WTC11 (cell line): Measurements from ENCODE around the gene OR1K1. TPM values are rescaled to one million over a fixed set of nuclear protein-coding genes. Genes with fewer than 3 reads are reported as not detected.

Experiments used
- ATAC-seq: fragments of 200-7000 bp; cut with Tn5 transposase; 2 replicates; pipeline ENCODE4 v1.10.0; 2021; ENCODE audit warnings: mild to moderate bottlenecking, moderate library complexity
- CTCF ChIA-PET: fragments of 300-600 bp; sonication (Branson Sonifier 250); formaldehyde crosslinking; loops from one replicate; lab custom pipeline; 2021; ENCODE audit warnings: antibody characterized with exemption; lab: Charles Lee
- POLR2A ChIA-PET: fragments of 350-600 bp; sonication (Branson Sonifier 250); formaldehyde crosslinking; loops from one replicate; lab custom pipeline; 2021; ENCODE audit warnings: antibody characterized with exemption; lab: Charles Lee
- DNase-seq: peaks from one replicate; pipeline ENCODE4 v3.0.0; 2021; ENCODE audit warnings: low spot score
- H3K27ac Mint-ChIP-seq: 2 replicates; pipeline ENCODE4 v1.8.0; 2021; ENCODE audit warnings: mixed read lengths
- H3K27me3 Mint-ChIP-seq: 2 replicates; pipeline ENCODE4 v1.8.0; 2021; ENCODE audit warnings: low read depth, mild to moderate bottlenecking, moderate library complexity, mixed read lengths
- H3K36me3 Mint-ChIP-seq: 2 replicates; pipeline ENCODE4 v1.8.0; 2021; ENCODE audit warnings: mixed read lengths
- H3K4me1 Mint-ChIP-seq: 2 replicates; pipeline ENCODE4 v1.8.0; 2022; ENCODE audit warnings: mixed read lengths
- H3K4me3 Mint-ChIP-seq: 2 replicates; pipeline ENCODE4 v1.8.0; 2021; ENCODE audit warnings: mild to moderate bottlenecking, moderate library complexity, mixed read lengths
- H3K9me3 Mint-ChIP-seq: 2 replicates; pipeline ENCODE4 v1.8.0; 2021; ENCODE audit warnings: mixed read lengths
- CREB1 ChIP-seq: sonication (generic); formaldehyde crosslinking; IDR thresholded peaks from 2 replicates; pipeline ENCODE4 v1.8.0; 2023; ENCODE audit warnings: mild to moderate bottlenecking, missing genetic modification reagents
- CREM ChIP-seq: sonication (generic); formaldehyde crosslinking; IDR thresholded peaks from 2 replicates; pipeline ENCODE4 v1.8.1; 2022; ENCODE audit warnings: mild to moderate bottlenecking, missing genetic modification reagents, moderate library complexity
- EMX1 ChIP-seq: fragments of 250-450 bp; sonication (Bioruptor Pico); IDR thresholded peaks from 2 replicates; pipeline ENCODE4 v1.8.0; 2021; ENCODE audit warnings: mild to moderate bottlenecking
- ETV6 ChIP-seq: sonication (generic); formaldehyde crosslinking; IDR thresholded peaks from 2 replicates; pipeline ENCODE4 v1.8.1; 2022; ENCODE audit warnings: mild to moderate bottlenecking, missing genetic modification reagents
- FOXJ3 ChIP-seq: sonication (generic); formaldehyde crosslinking; IDR thresholded peaks from 2 replicates; pipeline ENCODE4 v1.9.0; 2021; ENCODE audit warnings: missing genetic modification reagents, mild to moderate bottlenecking, borderline replicate concordance
- HMGA2 ChIP-seq: fragments of 250-450 bp; sonication (Bioruptor Pico); IDR thresholded peaks from 2 replicates; pipeline ENCODE4 v1.4.0; 2021; ENCODE audit warnings: mild to moderate bottlenecking, moderate library complexity
- IRF2 ChIP-seq: sonication (generic); formaldehyde crosslinking; IDR thresholded peaks from 2 replicates; pipeline ENCODE4 v1.8.0; 2022; ENCODE audit warnings: low read depth, missing genetic modification reagents, borderline replicate concordance
- JUN ChIP-seq: sonication (generic); formaldehyde crosslinking; IDR thresholded peaks from 2 replicates; pipeline ENCODE4 v1.8.0; 2023; ENCODE audit warnings: mild to moderate bottlenecking, missing genetic modification reagents
- MXD4 ChIP-seq: fragments of 250-450 bp; sonication (Bioruptor Pico); IDR thresholded peaks from 2 replicates; pipeline ENCODE4 v1.8.0; 2021; ENCODE audit warnings: mild to moderate bottlenecking, moderate library complexity, borderline replicate concordance
- NFATC4 ChIP-seq: fragments of 250-450 bp; sonication (Bioruptor Pico); IDR thresholded peaks from 2 replicates; pipeline ENCODE4 v1.9.0; 2021; ENCODE audit warnings: mild to moderate bottlenecking
- NR3C1 ChIP-seq: sonication (generic); formaldehyde crosslinking; conservative IDR thresholded peaks from 2 replicates; pipeline ENCODE4 v1.8.1; 2023; ENCODE audit warnings: low read depth, mild to moderate bottlenecking, missing genetic modification reagents
- PRRX2 ChIP-seq: fragments of 250-450 bp; sonication (Bioruptor Pico); IDR thresholded peaks from 2 replicates; pipeline ENCODE4 v1.8.0; 2021; ENCODE audit warnings: mild to moderate bottlenecking
- RELA ChIP-seq: sonication (generic); formaldehyde crosslinking; IDR thresholded peaks from 2 replicates; pipeline ENCODE4 v1.8.1; 2022; ENCODE audit warnings: missing genetic modification reagents, mild to moderate bottlenecking, borderline replicate concordance
- SOX15 ChIP-seq: fragments of 250-450 bp; sonication (Bioruptor Pico); IDR thresholded peaks from 2 replicates; pipeline ENCODE4 v1.9.0; 2021; ENCODE audit warnings: mild to moderate bottlenecking
- TCF7 ChIP-seq: sonication (generic); formaldehyde crosslinking; IDR thresholded peaks from 2 replicates; pipeline ENCODE4 v1.8.0; 2022; ENCODE audit warnings: mild to moderate bottlenecking, low read depth, missing genetic modification reagents, moderate library complexity
- TEAD1 ChIP-seq: sonication (generic); formaldehyde crosslinking; IDR thresholded peaks from 2 replicates; pipeline ENCODE4 v1.8.0; 2022; ENCODE audit warnings: mild to moderate bottlenecking, missing genetic modification reagents
- ZNF219 ChIP-seq: sonication (generic); formaldehyde crosslinking; IDR thresholded peaks from 2 replicates; pipeline ENCODE4 v1.8.0; 2023; ENCODE audit warnings: missing genetic modification reagents, mild to moderate bottlenecking, borderline replicate concordance
- ZNF232 ChIP-seq: sonication (generic); formaldehyde crosslinking; IDR thresholded peaks from 2 replicates; pipeline ENCODE4 v1.8.0; 2022; ENCODE audit warnings: mild to moderate bottlenecking, missing genetic modification reagents
- ZNF416 ChIP-seq: fragments of 250-450 bp; sonication (Bioruptor Pico); IDR thresholded peaks from 2 replicates; pipeline ENCODE4 v1.9.0; 2021; ENCODE audit warnings: mild to moderate bottlenecking, inconsistent platforms
- ZNF671 ChIP-seq: fragments of 250-450 bp; sonication (Bioruptor Pico); IDR thresholded peaks from 2 replicates; pipeline ENCODE4 v1.8.0; 2021; ENCODE audit warnings: mild to moderate bottlenecking
- total RNA-seq: library from RNA; stranded (reverse); gene quantifications from 3 replicates; pipeline ENCODE4 v1.2.3, GENCODE V29; 2021
- TF ChIP-seq, protein P1 (sequence below): sonication (generic); formaldehyde crosslinking; IDR thresholded peaks from 2 replicates; pipeline ENCODE4 v1.8.1; 2023; ENCODE audit warnings: mild to moderate bottlenecking, missing genetic modification reagents
- TF ChIP-seq, protein P2 (sequence below): sonication (generic); formaldehyde crosslinking; IDR thresholded peaks from 2 replicates; pipeline ENCODE4 v1.8.0; 2022; ENCODE audit warnings: mild to moderate bottlenecking, missing genetic modification reagents
- TF ChIP-seq, protein P3 (sequence below): sonication (generic); formaldehyde crosslinking; IDR thresholded peaks from 2 replicates; pipeline ENCODE4 v1.8.0; 2022; ENCODE audit warnings: mild to moderate bottlenecking, missing genetic modification reagents
- TF ChIP-seq, protein P4 (sequence below): sonication (generic); formaldehyde crosslinking; IDR thresholded peaks from 2 replicates; pipeline ENCODE4 v1.8.1; 2022; ENCODE audit warnings: low read depth, mild to moderate bottlenecking, moderate library complexity, missing genetic modification reagents, borderline replicate concordance
- TF ChIP-seq, protein P5 (sequence below): fragments of 200-600 bp; IDR thresholded peaks from 2 replicates; pipeline ENCODE4 v1.8.0; 2022; ENCODE audit warnings: antibody characterized with exemption
- TF ChIP-seq, protein P6 (sequence below): sonication (generic); formaldehyde crosslinking; IDR thresholded peaks from 2 replicates; pipeline ENCODE4 v1.8.1; 2022; ENCODE audit warnings: mild to moderate bottlenecking, moderate library complexity, missing genetic modification reagents

The OR1K1 gene
- total RNA-seq, 1 experiment from 2014 or later = not detected

DNA sequence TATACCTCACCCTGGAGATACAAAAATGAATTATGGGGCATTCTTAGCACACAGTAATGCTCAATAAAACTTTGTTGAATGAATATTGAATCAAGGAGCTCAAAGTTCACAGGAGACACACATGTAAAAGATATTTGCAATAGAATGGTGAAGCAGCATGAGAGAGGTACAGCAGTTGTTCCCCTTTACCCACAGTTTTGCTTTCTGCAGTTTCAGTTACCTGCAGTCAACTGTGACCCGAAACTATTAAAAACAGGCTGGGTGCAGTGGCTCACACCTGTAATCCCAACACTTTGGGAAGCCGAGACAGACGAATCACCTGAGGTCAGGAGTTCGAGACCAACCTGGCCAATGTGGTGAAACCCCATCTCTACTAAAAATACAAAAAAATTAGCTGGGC is 13.6 kb upstream of the OR1K1 start:
- no peak for TF ChIP-seq ZNF671 (CRISPR knock-in tag)
- TF ChIP-seq, protein P1, sequence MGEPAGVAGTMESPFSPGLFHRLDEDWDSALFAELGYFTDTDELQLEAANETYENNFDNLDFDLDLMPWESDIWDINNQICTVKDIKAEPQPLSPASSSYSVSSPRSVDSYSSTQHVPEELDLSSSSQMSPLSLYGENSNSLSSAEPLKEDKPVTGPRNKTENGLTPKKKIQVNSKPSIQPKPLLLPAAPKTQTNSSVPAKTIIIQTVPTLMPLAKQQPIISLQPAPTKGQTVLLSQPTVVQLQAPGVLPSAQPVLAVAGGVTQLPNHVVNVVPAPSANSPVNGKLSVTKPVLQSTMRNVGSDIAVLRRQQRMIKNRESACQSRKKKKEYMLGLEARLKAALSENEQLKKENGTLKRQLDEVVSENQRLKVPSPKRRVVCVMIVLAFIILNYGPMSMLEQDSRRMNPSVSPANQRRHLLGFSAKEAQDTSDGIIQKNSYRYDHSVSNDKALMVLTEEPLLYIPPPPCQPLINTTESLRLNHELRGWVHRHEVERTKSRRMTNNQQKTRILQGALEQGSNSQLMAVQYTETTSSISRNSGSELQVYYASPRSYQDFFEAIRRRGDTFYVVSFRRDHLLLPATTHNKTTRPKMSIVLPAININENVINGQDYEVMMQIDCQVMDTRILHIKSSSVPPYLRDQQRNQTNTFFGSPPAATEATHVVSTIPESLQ = no peak
- TF ChIP-seq, protein P2, sequence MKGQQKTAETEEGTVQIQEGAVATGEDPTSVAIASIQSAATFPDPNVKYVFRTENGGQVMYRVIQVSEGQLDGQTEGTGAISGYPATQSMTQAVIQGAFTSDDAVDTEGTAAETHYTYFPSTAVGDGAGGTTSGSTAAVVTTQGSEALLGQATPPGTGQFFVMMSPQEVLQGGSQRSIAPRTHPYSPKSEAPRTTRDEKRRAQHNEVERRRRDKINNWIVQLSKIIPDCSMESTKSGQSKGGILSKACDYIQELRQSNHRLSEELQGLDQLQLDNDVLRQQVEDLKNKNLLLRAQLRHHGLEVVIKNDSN = no peak
- no peak for TF ChIP-seq IRF2 (CRISPR knock-in tag)
- TF ChIP-seq, protein P3, sequence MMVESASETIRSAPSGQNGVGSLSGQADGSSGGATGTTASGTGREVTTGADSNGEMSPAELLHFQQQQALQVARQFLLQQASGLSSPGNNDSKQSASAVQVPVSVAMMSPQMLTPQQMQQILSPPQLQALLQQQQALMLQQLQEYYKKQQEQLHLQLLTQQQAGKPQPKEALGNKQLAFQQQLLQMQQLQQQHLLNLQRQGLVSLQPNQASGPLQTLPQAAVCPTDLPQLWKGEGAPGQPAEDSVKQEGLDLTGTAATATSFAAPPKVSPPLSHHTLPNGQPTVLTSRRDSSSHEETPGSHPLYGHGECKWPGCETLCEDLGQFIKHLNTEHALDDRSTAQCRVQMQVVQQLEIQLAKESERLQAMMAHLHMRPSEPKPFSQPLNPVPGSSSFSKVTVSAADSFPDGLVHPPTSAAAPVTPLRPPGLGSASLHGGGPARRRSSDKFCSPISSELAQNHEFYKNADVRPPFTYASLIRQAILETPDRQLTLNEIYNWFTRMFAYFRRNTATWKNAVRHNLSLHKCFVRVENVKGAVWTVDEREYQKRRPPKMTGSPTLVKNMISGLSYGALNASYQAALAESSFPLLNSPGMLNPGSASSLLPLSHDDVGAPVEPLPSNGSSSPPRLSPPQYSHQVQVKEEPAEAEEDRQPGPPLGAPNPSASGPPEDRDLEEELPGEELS = no peak
- TF ChIP-seq, protein P4, sequence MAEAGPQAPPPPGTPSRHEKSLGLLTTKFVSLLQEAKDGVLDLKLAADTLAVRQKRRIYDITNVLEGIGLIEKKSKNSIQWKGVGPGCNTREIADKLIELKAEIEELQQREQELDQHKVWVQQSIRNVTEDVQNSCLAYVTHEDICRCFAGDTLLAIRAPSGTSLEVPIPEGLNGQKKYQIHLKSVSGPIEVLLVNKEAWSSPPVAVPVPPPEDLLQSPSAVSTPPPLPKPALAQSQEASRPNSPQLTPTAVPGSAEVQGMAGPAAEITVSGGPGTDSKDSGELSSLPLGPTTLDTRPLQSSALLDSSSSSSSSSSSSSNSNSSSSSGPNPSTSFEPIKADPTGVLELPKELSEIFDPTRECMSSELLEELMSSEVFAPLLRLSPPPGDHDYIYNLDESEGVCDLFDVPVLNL (CRISPR knock-in tag) = no peak
- TF ChIP-seq TEAD1 (CRISPR knock-in tag) = no peak
- TF ChIP-seq, protein P5, sequence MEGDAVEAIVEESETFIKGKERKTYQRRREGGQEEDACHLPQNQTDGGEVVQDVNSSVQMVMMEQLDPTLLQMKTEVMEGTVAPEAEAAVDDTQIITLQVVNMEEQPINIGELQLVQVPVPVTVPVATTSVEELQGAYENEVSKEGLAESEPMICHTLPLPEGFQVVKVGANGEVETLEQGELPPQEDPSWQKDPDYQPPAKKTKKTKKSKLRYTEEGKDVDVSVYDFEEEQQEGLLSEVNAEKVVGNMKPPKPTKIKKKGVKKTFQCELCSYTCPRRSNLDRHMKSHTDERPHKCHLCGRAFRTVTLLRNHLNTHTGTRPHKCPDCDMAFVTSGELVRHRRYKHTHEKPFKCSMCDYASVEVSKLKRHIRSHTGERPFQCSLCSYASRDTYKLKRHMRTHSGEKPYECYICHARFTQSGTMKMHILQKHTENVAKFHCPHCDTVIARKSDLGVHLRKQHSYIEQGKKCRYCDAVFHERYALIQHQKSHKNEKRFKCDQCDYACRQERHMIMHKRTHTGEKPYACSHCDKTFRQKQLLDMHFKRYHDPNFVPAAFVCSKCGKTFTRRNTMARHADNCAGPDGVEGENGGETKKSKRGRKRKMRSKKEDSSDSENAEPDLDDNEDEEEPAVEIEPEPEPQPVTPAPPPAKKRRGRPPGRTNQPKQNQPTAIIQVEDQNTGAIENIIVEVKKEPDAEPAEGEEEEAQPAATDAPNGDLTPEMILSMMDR = no peak
- TF ChIP-seq MXD4 (CRISPR knock-in tag) = no peak
- no peak for TF ChIP-seq ETV6 (CRISPR knock-in tag)
- no peaks in the 10 kb centered on the region for H3K4me1 Mint-ChIP-seq
- POLR2A ChIA-PET = no interaction called here
- no peaks in the 10 kb centered on the region; the same call in 1 of the 2 replicates for H3K27me3 Mint-ChIP-seq
- CTCF ChIA-PET = no interaction called here
- DNase-seq (no peak), ATAC-seq (no peak)
- H3K9me3 Mint-ChIP-seq = peaks cover 57% of the 10 kb centered on the region
- peaks cover 13% of the 10 kb centered on the region for H3K36me3 Mint-ChIP-seq
- H3K27ac Mint-ChIP-seq = no peak overlapping the region
- no peak overlapping the region for H3K4me3 Mint-ChIP-seq

DNA sequence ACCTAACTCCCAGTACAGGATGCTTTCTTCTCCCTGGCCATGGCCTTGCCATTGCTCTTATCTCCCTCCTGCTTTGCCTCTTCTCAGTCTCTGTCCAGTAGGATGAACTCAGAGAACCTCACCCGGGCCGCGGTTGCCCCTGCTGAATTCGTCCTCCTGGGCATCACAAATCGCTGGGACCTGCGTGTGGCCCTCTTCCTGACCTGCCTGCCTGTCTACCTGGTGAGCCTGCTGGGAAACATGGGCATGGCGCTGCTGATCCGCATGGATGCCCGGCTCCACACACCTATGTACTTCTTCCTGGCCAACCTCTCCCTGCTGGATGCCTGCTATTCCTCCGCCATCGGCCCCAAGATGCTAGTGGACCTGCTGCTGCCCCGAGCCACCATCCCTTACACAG is 11.1 kb upstream of the OR1K1 start, which contains the start of gene OR5C1:
Gene OR5C1 (plus strand): TSS at position 103 of the 400 bp plus-strand sequence. CDS start 0 bp downstream, at position 103.
- Mint-ChIP-seq H3K27me3 (peaks cover under 1% of the 10 kb centered on the region; the same call in 1 of the 2 replicates), H3K27ac (no peak within 1 kb of the TSS), H3K36me3 (peaks cover 17% of the 10 kb centered on the region), H3K4me1 (no peaks in the 10 kb centered on the region), H3K9me3 (peaks cover 56% of the 10 kb centered on the region), H3K4me3 (no peak within 1 kb of the TSS)
- POLR2A ChIA-PET = no interaction called here
- CTCF ChIA-PET = no interaction called here
- DNase-seq = no peak
- no peak for ATAC-seq
- TF ChIP-seq HMGA2 (no peak), SOX15 (no peak), EMX1 (no peak), CREM (CRISPR knock-in tag) (no peak), NFATC4 (CRISPR knock-in tag) (no peak), ZNF219 (no peak), RELA (no peak), ZNF416 (CRISPR knock-in tag) (no peak), ZNF232 (CRISPR knock-in tag) (no peak), ZNF671 (CRISPR knock-in tag) (no peak), JUN (CRISPR knock-in tag) (no peak), TCF7 (CRISPR knock-in tag) (no peak), CREB1 (CRISPR knock-in tag) (no peak), NR3C1 (no peak), PRRX2 (CRISPR knock-in tag) (no peak), FOXJ3 (no peak)
- TF ChIP-seq, protein P3 = no peak
- TF ChIP-seq, protein P2 = no peak
- TF ChIP-seq, protein P6, sequence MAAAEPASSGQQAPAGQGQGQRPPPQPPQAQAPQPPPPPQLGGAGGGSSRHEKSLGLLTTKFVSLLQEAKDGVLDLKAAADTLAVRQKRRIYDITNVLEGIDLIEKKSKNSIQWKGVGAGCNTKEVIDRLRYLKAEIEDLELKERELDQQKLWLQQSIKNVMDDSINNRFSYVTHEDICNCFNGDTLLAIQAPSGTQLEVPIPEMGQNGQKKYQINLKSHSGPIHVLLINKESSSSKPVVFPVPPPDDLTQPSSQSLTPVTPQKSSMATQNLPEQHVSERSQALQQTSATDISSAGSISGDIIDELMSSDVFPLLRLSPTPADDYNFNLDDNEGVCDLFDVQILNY = no peak
